ENCODE data around the gene SHISA9. TPM values are rescaled to one million over a fixed set of nuclear protein-coding genes. Genes with fewer than 3 reads are reported as not detected.

The SHISA9 gene
- total RNA-seq, 1 experiment from 2014 or later = not detected

DNA sequence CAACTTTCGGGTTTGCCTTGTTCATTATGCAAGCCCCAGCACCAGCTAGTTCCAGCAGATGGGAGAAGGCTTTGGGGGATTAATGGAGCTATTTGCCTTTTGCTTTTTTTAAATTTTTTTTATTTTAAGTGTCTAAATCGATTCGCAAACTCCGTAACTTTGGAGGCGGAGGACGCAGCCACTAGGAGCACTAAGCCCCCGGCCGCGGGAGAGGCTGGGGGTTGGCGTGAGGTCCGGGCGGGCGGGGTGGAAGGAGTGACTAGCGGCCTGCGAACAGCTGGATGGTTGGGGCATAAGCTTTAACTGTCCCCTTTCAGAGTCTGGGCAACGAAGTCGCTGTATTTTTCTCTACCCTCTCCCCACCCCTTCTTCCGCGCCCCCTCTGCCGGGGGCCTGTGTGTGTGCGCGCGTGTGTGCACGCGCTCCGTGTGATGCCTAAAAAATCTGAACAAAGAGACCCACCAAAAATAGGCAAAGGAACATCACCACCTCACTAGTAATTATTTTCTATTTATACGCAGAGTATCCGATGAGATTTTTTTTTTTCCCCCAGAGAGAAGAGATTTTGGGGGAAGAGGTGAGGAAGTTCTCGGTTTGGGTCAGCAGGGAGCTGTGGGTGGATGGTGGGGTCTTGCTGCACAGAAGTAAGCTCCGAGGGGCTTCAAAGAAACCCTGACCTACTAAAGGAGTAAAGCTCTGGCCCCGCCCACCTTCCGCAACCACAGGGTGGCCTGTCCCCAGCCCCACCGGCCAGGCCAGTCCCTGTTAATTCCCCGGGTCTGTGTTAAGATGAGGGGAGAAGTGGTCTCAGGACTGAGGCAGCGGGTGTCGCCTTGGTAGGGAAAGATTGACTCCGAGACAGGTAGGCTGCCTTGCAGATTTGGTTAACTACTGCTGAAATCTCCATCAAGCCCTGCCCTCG is 2.3 kb downstream of the SHISA9 start:
- ChIA-PET POLR2A (no interaction called here), RAD21 (ENCODE audit: low non-redundant PET in 1 of 2, low total read pairs in 2 of 2, uncharacterized antibody in 2 of 2, unreplicated experiment in 2 of 2) (no interaction called here), CTCF (no interaction called here)
- Histone ChIP-seq H3K79me2 (ENCODE audit: insufficient read depth, low read length) (no peaks in the 10 kb centered on the region), H2AFZ (ENCODE audit: low read depth, low read length, poor library complexity, severe bottlenecking) (no peak overlapping the region), H3K27me3 (ENCODE audit: insufficient read depth, low read length) (0 out of 2 replicates have a peak, but pooled peaks cover 8% of the 10 kb centered on the region), H3K4me1 (ENCODE audit: control insufficient read depth in 1 of 2, insufficient read depth in 2 of 2, low read length in 2 of 2) (peaks cover 3 to 5% of the 10 kb centered on the region in 2 experiments; a peak in 1 of 4 replicates), H3K4me2 (ENCODE audit: low read length) (no peak overlapping the region), H3K9me2 (ENCODE audit: insufficient read depth) (no peaks in the 10 kb centered on the region), H4K20me1 (ENCODE audit: insufficient read depth) (no peaks in the 10 kb centered on the region), H3K9ac (ENCODE audit: low read length) (no peak overlapping the region), H3K9me3 (ENCODE audit: control insufficient read depth in 1 of 2, insufficient read depth in 1 of 2, low read depth in 1 of 2, low read length in 2 of 2) (no peaks in the 10 kb centered on the region), H3K4me3 (replicated peaks in 1 of 2; ENCODE audit: low read depth in 1 of 2, low read length in 2 of 2) (no peak overlapping the region), H3K27ac (ENCODE audit: low read depth, low read length) (no peak overlapping the region), H3K36me3 (ENCODE audit: control insufficient read depth in 1 of 2, insufficient read depth in 2 of 2, low read length in 2 of 2) (no peaks in the 10 kb centered on the region)
- intact Hi-C loops (cut with micrococcal nuclease) = no loop called here
- DNase-seq (ENCODE audit: low read depth, low spot score) = no peak
- BruUV-seq (replicated peaks) = no TSS peak
- TF ChIP-seq CEBPB (IDR thresholded peaks at IDR 0.05; ENCODE audit: low read depth) = no peak
- TF ChIP-seq, protein P1, sequence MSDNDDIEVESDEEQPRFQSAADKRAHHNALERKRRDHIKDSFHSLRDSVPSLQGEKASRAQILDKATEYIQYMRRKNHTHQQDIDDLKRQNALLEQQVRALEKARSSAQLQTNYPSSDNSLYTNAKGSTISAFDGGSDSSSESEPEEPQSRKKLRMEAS (IDR thresholded peaks at IDR 0.05) = no peak
- TF ChIP-seq POLR2AphosphoS5 (IDR thresholded peaks at IDR 0.05; ENCODE audit: low read depth, low read length) = no peak
- TF ChIP-seq POLR2A (IDR thresholded peaks at IDR 0.05; ENCODE audit: borderline replicate concordance, extremely low read depth, insufficient read depth, insufficient read length) = no peak
- TF ChIP-seq ZFX (IDR thresholded peaks at IDR 0.05) = no peak
- no peak for TF ChIP-seq TCF7L2 (IDR thresholded peaks at IDR 0.05; ENCODE audit: borderline replicate concordance, extremely low read depth, insufficient read depth, insufficient read length)
- no peak for TF ChIP-seq SIN3A (IDR thresholded peaks at IDR 0.05; ENCODE audit: low read depth)
- no peak for TF ChIP-seq ELF1 (IDR thresholded peaks at IDR 0.05; ENCODE audit: borderline replicate concordance, low read depth)
- TF ChIP-seq ATF3 (IDR thresholded peaks at IDR 0.05) = no peak
- TF ChIP-seq JUND (IDR thresholded peaks at IDR 0.05) = no peak
- TF ChIP-seq, protein P2, sequence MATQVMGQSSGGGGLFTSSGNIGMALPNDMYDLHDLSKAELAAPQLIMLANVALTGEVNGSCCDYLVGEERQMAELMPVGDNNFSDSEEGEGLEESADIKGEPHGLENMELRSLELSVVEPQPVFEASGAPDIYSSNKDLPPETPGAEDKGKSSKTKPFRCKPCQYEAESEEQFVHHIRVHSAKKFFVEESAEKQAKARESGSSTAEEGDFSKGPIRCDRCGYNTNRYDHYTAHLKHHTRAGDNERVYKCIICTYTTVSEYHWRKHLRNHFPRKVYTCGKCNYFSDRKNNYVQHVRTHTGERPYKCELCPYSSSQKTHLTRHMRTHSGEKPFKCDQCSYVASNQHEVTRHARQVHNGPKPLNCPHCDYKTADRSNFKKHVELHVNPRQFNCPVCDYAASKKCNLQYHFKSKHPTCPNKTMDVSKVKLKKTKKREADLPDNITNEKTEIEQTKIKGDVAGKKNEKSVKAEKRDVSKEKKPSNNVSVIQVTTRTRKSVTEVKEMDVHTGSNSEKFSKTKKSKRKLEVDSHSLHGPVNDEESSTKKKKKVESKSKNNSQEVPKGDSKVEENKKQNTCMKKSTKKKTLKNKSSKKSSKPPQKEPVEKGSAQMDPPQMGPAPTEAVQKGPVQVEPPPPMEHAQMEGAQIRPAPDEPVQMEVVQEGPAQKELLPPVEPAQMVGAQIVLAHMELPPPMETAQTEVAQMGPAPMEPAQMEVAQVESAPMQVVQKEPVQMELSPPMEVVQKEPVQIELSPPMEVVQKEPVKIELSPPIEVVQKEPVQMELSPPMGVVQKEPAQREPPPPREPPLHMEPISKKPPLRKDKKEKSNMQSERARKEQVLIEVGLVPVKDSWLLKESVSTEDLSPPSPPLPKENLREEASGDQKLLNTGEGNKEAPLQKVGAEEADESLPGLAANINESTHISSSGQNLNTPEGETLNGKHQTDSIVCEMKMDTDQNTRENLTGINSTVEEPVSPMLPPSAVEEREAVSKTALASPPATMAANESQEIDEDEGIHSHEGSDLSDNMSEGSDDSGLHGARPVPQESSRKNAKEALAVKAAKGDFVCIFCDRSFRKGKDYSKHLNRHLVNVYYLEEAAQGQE (IDR thresholded peaks at IDR 0.05; ENCODE audit: low read depth) = no peak
- no peak for TF ChIP-seq SP1 (IDR thresholded peaks at IDR 0.05; ENCODE audit: low read depth)
- TF ChIP-seq SRF (IDR thresholded peaks at IDR 0.05; ENCODE audit: low read depth) = no peak
- no peak for TF ChIP-seq EZH2 (IDR thresholded peaks at IDR 0.05)
- TF ChIP-seq EGR1 (IDR thresholded peaks at IDR 0.05; ENCODE audit: low read depth) = no peak
- TF ChIP-seq RAD21 (IDR thresholded peaks at IDR 0.05; ENCODE audit: low read depth) = no peak
- TF ChIP-seq CTCF (IDR thresholded peaks at IDR 0.05 in 2 of 3, conservative IDR thresholded peaks at IDR 0.05 in 1 of 3; ENCODE audit: borderline replicate concordance in 1 of 3, insufficient read depth in 1 of 3, low read depth in 2 of 3, low read length in 2 of 3) = no peak
- TF ChIP-seq YY1 (IDR thresholded peaks at IDR 0.05; ENCODE audit: extremely low read depth, insufficient replicate concordance, low read depth, low read length) = no peak
- no peak for TF ChIP-seq FOSL1 (IDR thresholded peaks at IDR 0.05; ENCODE audit: low read depth)
- TF ChIP-seq ZNF274 (IDR thresholded peaks at IDR 0.05; ENCODE audit: low read depth, low read length) = no peak
- no peak for ATAC-seq
